ENCODE data around the gene GNG2. TPM values are rescaled to one million over a fixed set of nuclear protein-coding genes. Genes with fewer than 3 reads are reported as not detected.
A peak's percentile ranks its signal among the peaks of the same experiment; 100 is the strongest.

The GNG2 gene
- total RNA-seq, 6 experiments from 2014 or later: 1.9 to 7.6 (median 3.5) TPM

DNA sequence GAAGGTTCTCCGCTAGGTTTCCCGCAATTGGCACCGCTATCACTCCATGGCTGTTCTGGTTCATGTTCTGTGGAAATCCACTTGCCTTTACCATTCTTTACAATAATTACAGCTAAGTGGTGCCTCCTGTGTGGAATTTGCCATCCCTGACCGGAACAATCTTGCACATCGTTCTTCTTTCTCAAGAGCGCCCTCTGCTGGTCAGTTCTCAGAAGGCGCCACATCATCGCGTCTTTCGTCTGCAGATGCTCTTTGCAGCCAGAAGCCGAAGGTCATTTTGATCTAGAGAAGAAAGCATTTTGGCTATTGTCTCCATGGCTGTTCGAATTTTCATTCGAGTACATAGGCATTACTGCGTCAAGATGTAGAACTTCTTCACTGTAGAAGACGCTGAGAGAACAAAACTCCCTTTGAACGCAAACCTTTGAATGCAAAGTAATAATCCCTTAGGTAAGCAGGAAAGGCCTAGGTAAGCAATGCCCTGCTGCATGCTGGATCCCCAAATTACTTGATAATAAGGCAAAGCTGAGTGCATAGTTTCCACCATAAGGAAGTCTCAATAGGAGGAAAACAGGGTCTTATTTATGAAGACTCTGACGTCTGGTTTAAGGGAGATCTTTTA, 118.8 kb downstream of the GNG2 start:
- Histone ChIP-seq H3K27me3 (no peaks in the 10 kb centered on the region), H3K9me3 (no peaks in the 10 kb centered on the region), H3K36me3 (no peaks in the 10 kb centered on the region), H3K4me1 (no peaks in the 10 kb centered on the region), H3K27ac (no peak overlapping the region), H3K4me3 (no peak overlapping the region)
- WGBS (ENCODE audit: insufficient coverage, low coverage, low lambda C conversion rate, missing lambda C conversion rate): 21% methylated on average over 17 of the region's 17 CpGs
- intact Hi-C loops (cut with DNase I): no loop called here
- ATAC-seq: peak; percentile 87 to 97 (median 94)
- TF ChIP-seq CTCF (IDR thresholded peaks at IDR 0.05) (peak; percentile 81 to 96 (median 93)), POLR2A (IDR thresholded peaks at IDR 0.05) (no peak)
- peak; percentile 68 to 80 (median 76) for DNase-seq

DNA sequence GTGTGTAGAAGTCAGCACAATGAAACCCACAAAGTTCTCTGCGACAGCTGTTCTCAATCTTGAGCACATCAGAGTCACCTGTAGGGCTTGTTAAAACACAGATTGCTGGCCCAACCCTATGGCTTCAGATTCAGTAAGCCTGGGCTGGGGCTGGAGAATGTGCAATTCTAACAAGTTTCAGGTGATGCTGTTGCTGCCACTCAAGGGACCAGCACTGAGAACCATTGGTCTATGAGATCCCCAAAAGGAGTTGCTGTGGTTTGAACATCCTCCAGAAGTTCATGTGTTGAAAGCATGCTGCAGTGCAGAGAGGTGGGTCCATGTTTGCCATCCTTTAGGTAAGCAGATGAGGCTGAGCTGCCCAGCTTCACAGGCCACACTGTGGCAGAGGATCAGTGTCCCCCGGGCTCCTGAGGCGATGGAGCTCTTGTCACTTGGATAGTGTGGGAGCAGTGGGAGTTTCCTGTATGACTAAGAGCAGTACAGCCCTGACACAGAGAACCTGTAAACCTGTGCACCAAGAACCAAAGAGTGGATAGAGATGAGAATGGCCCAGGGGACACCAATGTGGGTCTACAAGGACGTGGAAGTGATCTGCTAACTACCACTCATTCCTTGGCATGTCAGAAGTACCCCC, 120.9 kb downstream of the GNG2 start:
- WGBS (ENCODE audit: insufficient coverage, low coverage, low lambda C conversion rate, missing lambda C conversion rate): 68% methylated on average over 3 of the region's 4 CpGs
- H3K9me3 ChIP-seq: no peaks in the 10 kb centered on the region
- no peaks in the 10 kb centered on the region for H3K4me1 ChIP-seq
- DNase-seq: no peak
- H3K27ac ChIP-seq: no peak overlapping the region
- intact Hi-C loops (cut with DNase I): no loop called here
- H3K27me3 ChIP-seq: no peaks in the 10 kb centered on the region
- TF ChIP-seq POLR2A (IDR thresholded peaks at IDR 0.05) (no peak), CTCF (IDR thresholded peaks at IDR 0.05) (no peak)
- no peaks in the 10 kb centered on the region for H3K36me3 ChIP-seq
- no peak overlapping the region for H3K4me3 ChIP-seq
- ATAC-seq: no peak

GRCh38 chr14:51988221-51988620, 127.8 kb downstream of the GNG2 start:
- Histone ChIP-seq H3K36me3 (peaks cover 0 to 21% (median 0%) of the 10 kb centered on the region in 4 donors), H3K4me3 (no peak overlapping the region), H3K27ac (no peak overlapping the region), H3K9me3 (no peaks in the 10 kb centered on the region), H3K27me3 (no peaks in the 10 kb centered on the region), H3K4me1 (peaks cover 0 to 15% (median 4%) of the 10 kb centered on the region in 4 donors)
- intact Hi-C loops (cut with DNase I): no loop called here
- no peak for DNase-seq
- WGBS (ENCODE audit: insufficient coverage, low coverage, low lambda C conversion rate, missing lambda C conversion rate): 75% methylated on average over 1 of the region's 1 CpG
- no peak for ATAC-seq
- TF ChIP-seq POLR2A (IDR thresholded peaks at IDR 0.05): no peak
- TF ChIP-seq CTCF (IDR thresholded peaks at IDR 0.05): no peak

DNA sequence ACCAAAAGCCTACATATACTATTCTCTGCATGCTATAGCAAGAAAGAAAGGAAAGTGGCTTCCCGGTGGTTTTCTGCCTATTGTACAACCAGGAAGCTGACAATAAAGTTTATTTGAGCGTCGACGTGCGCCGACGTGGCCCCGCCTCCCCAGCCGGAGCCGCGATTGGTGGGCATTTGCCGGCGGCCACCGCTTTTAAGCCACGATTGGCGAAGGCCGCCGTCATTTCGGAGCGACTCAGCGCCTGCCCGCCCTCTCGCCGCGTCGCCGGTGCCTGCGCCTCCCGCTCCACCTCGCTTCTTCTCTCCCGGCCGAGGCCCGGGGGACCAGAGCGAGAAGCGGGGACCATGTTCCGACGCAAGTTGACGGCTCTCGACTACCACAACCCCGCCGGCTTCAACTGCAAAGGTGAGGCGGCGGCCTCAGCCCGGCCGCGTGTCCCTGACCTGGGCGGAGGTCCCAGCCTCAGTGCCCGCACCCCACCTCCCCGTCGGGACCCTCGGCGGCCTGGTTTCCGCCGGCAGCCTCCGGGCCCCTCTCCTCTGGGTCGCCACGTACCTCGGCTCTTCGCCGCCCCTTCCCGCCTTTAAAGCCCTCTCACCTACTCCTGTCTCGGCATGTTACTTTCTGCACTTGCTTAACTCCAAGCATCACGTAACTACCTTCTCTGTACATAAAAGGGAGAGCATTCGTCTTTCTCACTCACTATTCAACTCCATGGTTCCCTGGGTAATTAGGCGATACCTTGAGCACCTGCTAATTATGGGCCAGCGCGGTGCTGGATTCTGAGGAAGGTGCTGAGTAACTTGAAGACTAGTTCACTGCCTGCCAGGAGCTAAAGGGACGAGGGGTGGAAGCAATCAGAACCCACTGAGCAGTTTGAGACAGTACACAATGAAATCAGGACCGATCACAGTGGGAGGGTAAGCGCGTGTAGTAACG, 129.2 kb downstream of the GNG2 start, which contains the start of gene RTRAF:
Gene RTRAF (plus strand): TSS at position 254 of the 942 bp plus-strand sequence. CDS start 94 bp downstream, at position 348.
- Histone ChIP-seq H3K36me3 (peaks cover 0 to 33% (median 2%) of the 10 kb centered on the region in 4 donors), H3K9me3 (no peaks in the 10 kb centered on the region), H3K4me1 (peaks cover 0 to 20% (median 4%) of the 10 kb centered on the region in 4 donors), H3K27me3 (no peaks in the 10 kb centered on the region), H3K4me3 (peak within 1 kb of the TSS; percentile 88 to 92 (median 91)), H3K27ac (peak within 1 kb of the TSS; percentile 73 to 85 (median 85))
- no peak for TF ChIP-seq CTCF (IDR thresholded peaks at IDR 0.05)
- TF ChIP-seq POLR2A (IDR thresholded peaks at IDR 0.05): peak; percentile 87
- intact Hi-C loops (cut with DNase I): no loop called here
- ATAC-seq: peak; percentile 99 to 100 (median 100)
- 0% methylated on average over 20 of the region's 72 CpGs for WGBS (ENCODE audit: insufficient coverage, low coverage, low lambda C conversion rate, missing lambda C conversion rate)
- DNase-seq: peak; percentile 96
